Measurements from ENCODE around the gene NKAIN2. TPM values are rescaled to one million over a fixed set of nuclear protein-coding genes. Genes with fewer than 3 reads are reported as not detected.

NKAIN2 gene
- under 0.01 TPM in 1 of 2 replicates, not detected in the other for total RNA-seq

DNA sequence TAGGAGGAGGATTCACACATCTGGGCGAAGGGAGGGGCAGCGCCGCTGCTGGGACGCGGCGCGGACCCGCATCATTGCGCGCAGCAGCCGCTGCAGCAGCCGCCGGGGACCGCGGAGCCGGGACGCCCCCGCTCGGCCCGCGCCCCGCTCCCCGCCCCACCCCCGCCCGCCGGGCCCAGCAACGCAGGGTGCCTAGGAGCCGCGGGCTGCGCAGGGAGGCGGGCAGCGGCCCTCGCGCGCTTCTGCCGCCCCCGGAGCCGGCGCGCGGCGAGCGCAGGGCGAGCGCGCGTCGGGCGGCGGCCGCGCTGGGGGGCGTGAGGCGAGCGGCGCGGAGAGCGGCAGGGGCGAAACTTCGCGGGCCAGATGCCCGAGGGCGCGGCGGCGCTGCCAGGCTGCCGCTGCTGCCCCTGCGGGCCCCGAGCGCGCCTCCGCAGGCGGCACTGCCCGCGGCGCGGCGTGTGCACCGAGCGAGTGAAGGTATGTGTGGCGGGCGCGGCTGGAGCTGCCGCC, at the start of gene NKAIN2:
Gene NKAIN2 (plus strand): TSS at position 362 of the 510 bp plus-strand sequence.

Other genes with a start within 250 kb of the NKAIN2 start
- gene TRDN, start 166.9 kb upstream of the NKAIN2 start, total RNA-seq = not detected in 2 replicates